ENCODE data around the gene SPRR2A. TPM values are rescaled to one million over a fixed set of nuclear protein-coding genes. Genes with fewer than 3 reads are reported as not detected.
A peak's percentile ranks its signal among the peaks of the same experiment; 100 is the strongest.

The SPRR2A gene
- 74.6 TPM for total RNA-seq

DNA sequence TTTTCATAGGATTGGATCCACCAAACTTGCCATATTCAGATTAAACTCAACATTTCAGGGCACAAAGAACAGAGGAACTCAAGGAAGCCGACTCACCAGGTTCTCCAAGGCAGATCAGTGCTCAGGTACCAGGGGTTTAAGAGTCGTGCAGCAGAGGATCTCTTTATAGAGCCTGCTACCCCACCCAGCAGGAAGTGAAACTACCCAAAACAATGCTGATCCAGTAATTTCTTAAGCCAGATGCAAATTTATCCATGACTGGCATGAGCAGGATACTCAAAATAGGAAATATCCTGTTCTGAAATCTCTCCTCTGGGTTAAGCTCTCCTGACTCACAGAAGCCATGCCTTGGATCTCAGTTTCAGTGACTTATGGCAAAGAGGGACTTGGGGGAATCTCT lies at the start of gene SPRR2A:
Gene SPRR2A, minus strand, starts transcription at position 138 of the 400 bp plus-strand sequence. CDS start 777 bp downstream, outside the sequence.
- H3K36me3 ChIP-seq = no peaks in the 10 kb centered on the region
- DNase-seq (ENCODE audit: extremely low spot score in 2 of 2) = no peak
- no peaks in the 10 kb centered on the region for H3K4me1 ChIP-seq
- no peaks in the 10 kb centered on the region for H3K9me3 ChIP-seq
- no peak within 1 kb of the TSS for H3K4me3 ChIP-seq
- H3K27ac ChIP-seq = no peak within 1 kb of the TSS
- TF ChIP-seq, protein P1, sequence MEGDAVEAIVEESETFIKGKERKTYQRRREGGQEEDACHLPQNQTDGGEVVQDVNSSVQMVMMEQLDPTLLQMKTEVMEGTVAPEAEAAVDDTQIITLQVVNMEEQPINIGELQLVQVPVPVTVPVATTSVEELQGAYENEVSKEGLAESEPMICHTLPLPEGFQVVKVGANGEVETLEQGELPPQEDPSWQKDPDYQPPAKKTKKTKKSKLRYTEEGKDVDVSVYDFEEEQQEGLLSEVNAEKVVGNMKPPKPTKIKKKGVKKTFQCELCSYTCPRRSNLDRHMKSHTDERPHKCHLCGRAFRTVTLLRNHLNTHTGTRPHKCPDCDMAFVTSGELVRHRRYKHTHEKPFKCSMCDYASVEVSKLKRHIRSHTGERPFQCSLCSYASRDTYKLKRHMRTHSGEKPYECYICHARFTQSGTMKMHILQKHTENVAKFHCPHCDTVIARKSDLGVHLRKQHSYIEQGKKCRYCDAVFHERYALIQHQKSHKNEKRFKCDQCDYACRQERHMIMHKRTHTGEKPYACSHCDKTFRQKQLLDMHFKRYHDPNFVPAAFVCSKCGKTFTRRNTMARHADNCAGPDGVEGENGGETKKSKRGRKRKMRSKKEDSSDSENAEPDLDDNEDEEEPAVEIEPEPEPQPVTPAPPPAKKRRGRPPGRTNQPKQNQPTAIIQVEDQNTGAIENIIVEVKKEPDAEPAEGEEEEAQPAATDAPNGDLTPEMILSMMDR (IDR thresholded peaks at IDR 0.05) = no peak
- TF ChIP-seq POLR2A (IDR thresholded peaks at IDR 0.05) = no peak
- no peak for TF ChIP-seq POLR2AphosphoS5 (IDR thresholded peaks at IDR 0.05; ENCODE audit: insufficient read depth in 1 of 2, low read depth in 1 of 2)
- H3K27me3 ChIP-seq = no peaks in the 10 kb centered on the region
- intact Hi-C loops (cut with DNase I) = no loop called here

DNA sequence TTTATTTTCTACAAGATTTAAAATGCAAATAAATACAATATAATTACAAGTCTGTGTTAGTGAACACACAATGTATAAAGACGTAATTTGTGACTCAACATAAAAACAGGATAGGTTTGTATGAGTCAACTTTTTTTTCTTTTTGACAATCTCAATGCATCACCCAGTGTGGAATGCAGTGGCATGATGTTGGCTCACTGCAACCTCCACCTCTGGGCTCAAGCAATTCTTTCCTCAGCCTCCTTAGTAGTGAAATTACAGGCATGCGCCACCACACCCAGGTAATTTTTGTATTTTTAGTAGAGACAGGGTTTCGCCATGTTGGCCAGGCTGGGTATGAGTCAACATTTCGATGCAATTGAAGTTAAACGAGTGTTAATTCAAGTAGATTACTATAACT lies 42.9 kb upstream of the SPRR2A start:
- H3K4me3 ChIP-seq = no peak overlapping the region
- H3K36me3 ChIP-seq = no peaks in the 10 kb centered on the region
- no peak for DNase-seq (ENCODE audit: extremely low spot score in 2 of 2)
- H3K4me1 ChIP-seq = no peaks in the 10 kb centered on the region
- no peak overlapping the region for H3K27ac ChIP-seq
- H3K9me3 ChIP-seq = no peaks in the 10 kb centered on the region
- intact Hi-C loops (cut with DNase I) = no loop called here
- no peaks in the 10 kb centered on the region for H3K27me3 ChIP-seq
- TF ChIP-seq, protein P1 (IDR thresholded peaks at IDR 0.05) = no peak
- TF ChIP-seq POLR2AphosphoS5 (IDR thresholded peaks at IDR 0.05; ENCODE audit: insufficient read depth in 1 of 2, low read depth in 1 of 2) = peak in 1 of 2 donors; percentile 79
- TF ChIP-seq POLR2A (IDR thresholded peaks at IDR 0.05) = no peak

DNA sequence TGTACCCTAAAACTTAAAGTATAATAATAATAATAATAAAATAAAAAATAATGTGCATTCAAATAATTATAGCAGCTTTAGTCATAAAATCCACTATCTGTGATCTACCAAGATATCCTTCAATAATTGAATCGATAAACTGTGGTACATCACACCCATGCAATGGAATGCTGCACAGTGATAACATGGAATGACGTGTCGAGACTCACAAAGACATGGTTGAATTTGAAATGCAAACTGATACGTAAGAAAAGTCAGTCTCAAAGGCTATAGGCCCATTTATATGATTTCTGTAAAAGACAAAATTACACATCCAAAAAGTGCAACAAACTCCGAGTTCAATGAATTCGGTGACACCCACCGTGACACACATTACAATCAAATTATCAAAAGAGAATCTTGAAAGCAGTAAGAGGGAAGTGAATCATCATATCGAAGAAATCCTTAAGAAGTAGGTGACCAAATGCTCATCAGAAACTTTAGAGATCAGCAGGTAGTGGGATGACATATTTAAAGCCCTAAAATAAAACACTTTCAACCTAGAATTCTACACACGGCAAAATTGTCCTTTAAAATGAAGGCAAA lies 42.2 kb upstream of the SPRR2A start:
- Histone ChIP-seq H3K4me3 (no peak overlapping the region), H3K36me3 (no peaks in the 10 kb centered on the region), H3K27me3 (no peaks in the 10 kb centered on the region), H3K4me1 (no peaks in the 10 kb centered on the region), H3K27ac (no peak overlapping the region), H3K9me3 (no peaks in the 10 kb centered on the region)
- TF ChIP-seq, protein P1 (IDR thresholded peaks at IDR 0.05) = no peak
- TF ChIP-seq POLR2AphosphoS5 (IDR thresholded peaks at IDR 0.05; ENCODE audit: insufficient read depth in 1 of 2, low read depth in 1 of 2) (no peak), POLR2A (IDR thresholded peaks at IDR 0.05) (no peak)
- no peak for DNase-seq (ENCODE audit: extremely low spot score in 2 of 2)
- intact Hi-C loops (cut with DNase I) = no loop called here

DNA sequence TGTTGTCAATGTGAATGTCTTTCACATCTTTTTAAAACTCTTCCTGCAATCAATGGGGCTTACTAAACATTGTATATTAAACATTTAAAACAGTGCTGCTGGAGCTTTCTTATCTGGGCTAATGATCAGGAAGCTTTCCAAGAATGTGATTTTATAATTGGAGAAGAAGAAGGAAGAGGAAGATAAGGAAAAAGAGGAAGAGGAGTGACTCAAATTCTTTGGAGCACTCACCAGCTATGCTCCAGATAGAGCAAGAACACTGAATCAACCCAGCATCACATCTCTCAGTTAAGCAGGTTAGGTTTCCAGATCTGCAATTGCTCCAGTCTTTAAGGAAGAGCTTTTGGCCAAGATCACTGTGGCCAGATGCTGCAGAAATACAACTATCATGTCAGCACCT lies 38.5 kb upstream of the SPRR2A start:
- Histone ChIP-seq H3K27ac (no peak overlapping the region), H3K36me3 (no peaks in the 10 kb centered on the region), H3K9me3 (no peaks in the 10 kb centered on the region), H3K4me1 (no peaks in the 10 kb centered on the region), H3K27me3 (no peaks in the 10 kb centered on the region), H3K4me3 (no peak overlapping the region)
- TF ChIP-seq, protein P1 (IDR thresholded peaks at IDR 0.05) = no peak
- no peak for TF ChIP-seq POLR2AphosphoS5 (IDR thresholded peaks at IDR 0.05; ENCODE audit: insufficient read depth in 1 of 2, low read depth in 1 of 2)
- no peak for TF ChIP-seq POLR2A (IDR thresholded peaks at IDR 0.05)
- DNase-seq (ENCODE audit: extremely low spot score in 2 of 2) = no peak
- intact Hi-C loops (cut with DNase I) = no loop called here

DNA sequence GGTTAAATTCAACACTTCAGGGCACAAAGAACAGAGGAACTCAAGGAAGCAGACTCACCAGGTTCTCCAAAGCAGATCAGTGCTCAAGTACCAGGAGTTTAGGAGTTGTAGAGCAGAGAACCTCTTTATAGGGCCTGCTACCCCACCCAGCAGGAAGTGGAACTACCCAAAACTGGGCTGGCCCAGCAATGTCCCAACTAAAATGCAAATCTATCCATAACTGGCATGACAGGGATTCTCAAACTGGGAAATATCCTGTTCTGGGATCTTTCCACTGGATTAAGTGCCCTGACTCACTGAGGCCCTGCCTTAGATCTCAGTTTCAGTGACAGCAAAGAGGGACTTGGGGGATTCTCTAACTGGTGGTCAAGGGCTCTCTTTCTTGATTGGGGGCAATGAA lies 37.1 kb upstream of the SPRR2A start, which contains the start of gene SPRR2E:
Gene SPRR2E, minus strand, starts transcription at position 101 of the 400 bp plus-strand sequence. CDS start 775 bp downstream, outside the sequence.
- intact Hi-C loops (cut with DNase I) = no loop called here
- no peaks in the 10 kb centered on the region for H3K4me1 ChIP-seq
- no peaks in the 10 kb centered on the region for H3K9me3 ChIP-seq
- no peak for DNase-seq (ENCODE audit: extremely low spot score in 2 of 2)
- H3K4me3 ChIP-seq = no peak within 1 kb of the TSS
- TF ChIP-seq POLR2AphosphoS5 (IDR thresholded peaks at IDR 0.05; ENCODE audit: insufficient read depth in 1 of 2, low read depth in 1 of 2) (no peak), POLR2A (IDR thresholded peaks at IDR 0.05) (no peak)
- TF ChIP-seq, protein P1 (IDR thresholded peaks at IDR 0.05) = no peak
- H3K36me3 ChIP-seq = no peaks in the 10 kb centered on the region
- no peak within 1 kb of the TSS for H3K27ac ChIP-seq
- H3K27me3 ChIP-seq = no peaks in the 10 kb centered on the region
